ENCODE data around the gene KIF21A.
A peak's percentile ranks its signal among the peaks of the same experiment; 100 is the strongest.
"Not testable (repeated sequence)": the region's sequence is repeated elsewhere in the genome, so short reads cannot be mapped to it uniquely, and the experiment has no call there.

The KIF21A gene

GRCh38 chr12:39443081-39443928 is at the start of gene KIF21A:
KIF21A (minus strand) TSS chr12:39443120; CDS start chr12:39442970, 150 bp downstream.
- TF ChIP-seq CTCF (IDR thresholded peaks at IDR 0.05; ENCODE audit: insufficient read depth, low read depth, low read length, missing control alignments) = peak; percentile 74

GRCh38 chr12:39490500-39491282 is 47.8 kb upstream of the KIF21A start:
- DNase-seq (ENCODE audit: low read depth) = no peak
- no peak overlapping the region for H3K4me3 ChIP-seq (ENCODE audit: low read depth, low read length)
- no peak for TF ChIP-seq CTCF (IDR thresholded peaks at IDR 0.05; ENCODE audit: insufficient read depth, low read depth, low read length, missing control alignments)

More at GRCh38 chr12:39443081-39443928, at the start of gene KIF21A:
- peak; percentile 97 for DNase-seq (ENCODE audit: low read depth)
- H3K4me3 ChIP-seq (ENCODE audit: low read depth, low read length) = peak within 1 kb of the TSS; percentile 69

GRCh38 chr12:39483597-39483996 is 40.7 kb upstream of the KIF21A start:
- no peak overlapping the region for H3K4me3 ChIP-seq (ENCODE audit: low read depth, low read length)
- TF ChIP-seq CTCF (IDR thresholded peaks at IDR 0.05; ENCODE audit: insufficient read depth, low read depth, low read length, missing control alignments) = no peak
- DNase-seq (ENCODE audit: low read depth) = no peak

- no peak for TF ChIP-seq CTCF (IDR thresholded peaks at IDR 0.05; ENCODE audit: insufficient read depth, low read depth, low read length, missing control alignments)
- no peak for DNase-seq (ENCODE audit: low read depth)
- H3K4me3 ChIP-seq (ENCODE audit: low read depth, low read length) = no peak overlapping the region
Observed at GRCh38 chr12:39483042-39483441, 40.1 kb upstream of the KIF21A start.

GRCh38 chr12:39476894-39477293 is 34.0 kb upstream of the KIF21A start:
- DNase-seq (ENCODE audit: low read depth) = no peak

GRCh38 chr12:39476121-39476520 is 33.2 kb upstream of the KIF21A start:
- TF ChIP-seq CTCF (IDR thresholded peaks at IDR 0.05; ENCODE audit: insufficient read depth, low read depth, low read length, missing control alignments) = no peak
- DNase-seq (ENCODE audit: low read depth) = no peak
- H3K4me3 ChIP-seq (ENCODE audit: low read depth, low read length) = no peak overlapping the region

More at GRCh38 chr12:39476894-39477293, 34.0 kb upstream of the KIF21A start:
- no peak for TF ChIP-seq CTCF (IDR thresholded peaks at IDR 0.05; ENCODE audit: insufficient read depth, low read depth, low read length, missing control alignments)
- no peak overlapping the region for H3K4me3 ChIP-seq (ENCODE audit: low read depth, low read length)

- not testable (repeated sequence) for DNase-seq (ENCODE audit: low read depth); H3K4me3 ChIP-seq (ENCODE audit: low read depth, low read length)
Observed at GRCh38 chr12:39475136-39475535, 32.2 kb upstream of the KIF21A start.
